GM21381 (cell line): ENCODE measurements around the gene STK40.

Experiments used
- ATAC-seq: cut with Tn5 transposase; IDR thresholded peaks from one replicate; pipeline ENCODE4 v1.9.1; 2021; ENCODE audit warnings: mild to moderate bottlenecking, moderate library complexity; ENCODE audit not compliant: unreplicated experiment

Gene STK40

DNA sequence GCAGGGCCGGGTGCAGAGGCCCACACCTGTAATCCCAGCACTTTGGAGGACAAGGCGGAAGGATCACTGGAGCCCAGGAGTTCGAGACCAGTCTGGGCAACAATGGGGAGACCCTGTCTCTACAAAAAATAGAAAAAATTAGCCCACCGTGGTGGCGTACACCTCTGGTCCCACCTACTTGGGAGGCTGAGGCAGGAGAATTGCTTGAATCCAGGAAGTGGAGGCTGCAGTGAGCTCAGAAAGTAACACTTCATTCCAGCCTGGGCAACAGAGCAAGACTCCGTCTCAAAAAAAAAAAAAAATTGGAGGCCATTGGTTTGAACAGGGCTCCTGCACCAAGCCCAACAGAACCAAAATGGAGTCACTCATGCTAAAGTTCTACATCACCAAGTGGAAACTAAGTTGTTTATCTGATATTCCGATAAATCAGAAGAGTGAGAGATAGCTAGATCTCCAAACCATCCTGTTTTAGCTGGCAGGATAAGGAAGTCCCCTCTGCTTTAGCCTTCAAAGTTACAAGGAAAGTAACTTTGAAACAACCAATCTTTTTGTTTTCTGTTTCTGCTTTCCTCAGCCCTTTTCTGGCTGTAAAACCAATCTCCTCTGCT is 12.8 kb upstream of the STK40 start:
- no peak for ATAC-seq

DNA sequence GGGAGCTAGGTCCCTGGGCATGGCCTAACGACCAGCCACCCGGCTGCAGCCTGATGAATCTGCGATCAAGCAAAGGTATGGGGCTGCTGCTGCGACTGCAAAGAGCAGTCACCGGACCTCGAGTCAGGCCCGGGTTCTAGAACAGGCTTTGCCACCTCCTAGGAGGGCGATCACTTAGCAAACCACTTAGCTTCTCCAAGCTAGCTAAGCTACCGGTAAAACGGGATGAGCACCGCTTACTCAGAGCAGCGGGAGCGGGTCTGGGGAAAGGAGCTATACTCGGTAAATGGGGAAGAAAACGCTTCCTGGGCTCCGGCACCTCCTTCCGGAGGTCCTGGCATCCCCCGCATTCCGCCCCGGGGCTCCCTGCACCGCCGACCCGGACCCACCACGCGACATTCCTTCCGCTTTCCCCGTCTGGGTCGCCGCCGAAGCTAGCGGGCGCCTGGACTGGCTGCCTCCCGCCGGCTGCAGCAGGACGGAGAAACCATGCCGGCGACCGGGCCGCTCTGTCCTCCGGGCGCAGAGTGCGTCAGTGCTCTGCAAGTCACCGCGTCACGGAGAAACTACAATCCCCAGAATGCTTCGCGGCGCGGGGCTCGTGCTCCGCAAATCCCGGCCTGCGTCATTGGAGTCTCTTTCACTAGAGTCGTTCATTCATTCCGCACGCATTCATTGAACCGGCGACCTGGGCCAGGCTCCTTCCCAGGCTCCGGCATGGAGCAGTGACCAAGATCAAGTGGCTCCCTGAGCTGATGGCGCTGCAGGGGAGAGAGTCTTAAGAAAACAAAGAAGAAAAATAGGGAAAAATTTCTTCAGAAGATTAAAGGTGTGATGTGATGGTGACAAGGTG is 11.9 kb upstream of the STK40 start, which contains the start of gene LSM10:
TSS of gene LSM10 (minus strand) at position 531 of the 853 bp plus-strand sequence. CDS start 3,779 bp downstream, outside the sequence.
- peak; percentile 53 for ATAC-seq

DNA sequence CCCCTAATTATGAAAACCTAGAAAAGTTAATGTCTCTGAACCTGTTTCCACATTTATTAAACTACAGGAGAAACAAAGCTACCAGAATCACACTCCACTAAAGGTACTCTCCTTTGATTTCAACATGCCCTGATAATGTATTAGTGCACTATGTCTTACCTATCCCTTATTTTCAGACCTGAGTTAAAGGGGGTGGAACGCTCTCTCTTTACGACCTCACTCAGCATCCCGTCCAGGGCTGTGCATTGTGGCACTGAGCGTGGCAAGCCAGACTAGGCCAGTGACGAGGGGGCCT is 11.3 kb upstream of the STK40 start:
- no peak for ATAC-seq

DNA sequence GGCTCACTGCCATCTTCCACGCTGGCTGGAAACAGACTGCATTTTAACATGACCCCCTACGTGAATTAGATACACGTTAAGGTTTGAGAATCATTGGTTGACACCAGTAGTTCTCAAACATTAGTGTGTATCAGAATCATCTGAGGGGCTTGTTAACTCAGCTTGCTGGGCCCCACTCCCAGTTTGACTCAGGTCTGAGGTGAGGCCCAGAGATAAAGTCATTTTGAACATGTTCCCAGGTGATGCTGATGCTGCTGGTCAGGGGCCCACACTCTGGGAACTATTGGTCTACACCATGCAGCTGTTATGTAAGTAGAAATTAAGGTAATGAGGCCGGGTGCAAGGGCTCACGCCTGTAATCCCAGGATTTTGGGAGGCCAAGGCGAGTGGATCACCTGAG is 10.6 kb upstream of the STK40 start:
- no peak for ATAC-seq

DNA sequence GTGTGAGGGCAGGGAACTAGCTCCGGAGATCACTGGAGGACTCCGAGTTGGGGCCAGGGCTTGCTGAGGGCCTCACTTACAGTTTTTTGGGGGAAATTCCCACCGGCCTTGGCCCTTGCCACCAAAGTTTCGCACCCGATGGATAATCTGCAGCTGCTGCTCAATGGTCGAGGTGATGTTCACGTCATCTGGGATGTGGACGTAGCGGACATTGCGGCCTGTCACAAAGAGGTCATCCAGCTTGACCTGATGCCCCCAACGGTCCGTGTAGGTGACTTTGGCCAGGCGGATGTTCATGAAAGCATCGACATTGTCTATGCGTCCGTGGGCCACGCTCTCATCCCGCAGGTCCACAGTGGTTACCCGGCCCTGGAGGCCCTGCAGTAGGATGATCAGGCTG is 8.0 kb upstream of the STK40 start:
- no peak for ATAC-seq

DNA sequence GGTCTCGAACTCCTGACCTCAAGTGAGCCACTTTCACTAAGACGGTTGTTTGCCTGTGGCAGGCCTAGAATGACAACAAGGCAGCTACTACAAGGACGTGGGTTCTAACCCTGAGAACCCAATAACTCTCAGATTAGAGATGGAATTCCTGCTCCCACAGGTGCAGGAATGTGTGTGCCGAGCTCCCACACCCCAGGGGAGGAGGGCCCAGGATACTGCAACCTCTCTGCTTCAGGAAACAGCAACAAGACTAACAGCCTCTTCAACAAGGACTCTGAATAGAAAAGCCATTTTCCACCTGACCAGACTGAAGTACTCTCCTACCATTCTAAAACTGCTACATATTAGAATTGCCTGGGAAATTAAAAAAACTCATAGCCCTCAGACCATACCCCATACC is 7.1 kb upstream of the STK40 start:
- no peak for ATAC-seq

DNA sequence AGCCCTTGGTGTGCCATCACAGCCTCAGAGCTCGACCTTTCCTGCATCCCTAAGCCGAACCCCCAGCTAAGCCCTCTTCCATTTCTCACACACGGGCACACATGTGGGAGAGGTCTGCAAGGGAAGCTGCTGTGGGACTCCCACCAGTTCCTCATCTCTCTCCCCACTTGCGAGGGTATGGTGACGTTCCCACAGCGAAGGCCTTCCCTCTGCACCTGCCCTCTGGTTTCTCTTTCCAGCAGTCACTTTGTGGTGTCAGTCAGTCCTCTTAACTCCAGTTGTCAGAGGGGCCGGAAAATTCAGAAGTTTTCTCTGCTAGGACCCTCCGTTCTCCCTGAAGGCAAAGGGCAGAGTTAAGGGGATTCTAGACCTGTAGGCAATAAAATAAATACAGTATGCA is 5.5 kb upstream of the STK40 start:
- ATAC-seq = no peak

DNA sequence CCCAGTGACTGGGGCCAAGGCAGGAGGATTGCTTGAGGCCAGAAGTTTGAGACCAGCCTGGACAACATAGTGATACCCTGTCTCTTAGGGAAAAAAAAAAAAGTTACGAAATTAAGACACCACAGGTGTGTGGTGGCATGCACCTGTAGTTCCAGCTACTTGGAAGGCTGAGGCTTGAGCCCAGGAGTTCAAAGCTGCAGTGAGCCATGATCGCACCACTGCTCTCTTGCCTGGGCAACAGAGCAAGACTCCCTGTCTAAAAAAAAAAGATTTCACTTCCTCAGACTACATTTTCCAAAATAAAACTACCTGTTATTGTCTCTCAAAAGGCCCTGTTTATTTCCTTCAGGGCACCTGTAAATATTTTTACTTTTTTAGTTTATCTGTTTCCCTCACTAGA is 4.7 kb upstream of the STK40 start:
- ATAC-seq = no peak

DNA sequence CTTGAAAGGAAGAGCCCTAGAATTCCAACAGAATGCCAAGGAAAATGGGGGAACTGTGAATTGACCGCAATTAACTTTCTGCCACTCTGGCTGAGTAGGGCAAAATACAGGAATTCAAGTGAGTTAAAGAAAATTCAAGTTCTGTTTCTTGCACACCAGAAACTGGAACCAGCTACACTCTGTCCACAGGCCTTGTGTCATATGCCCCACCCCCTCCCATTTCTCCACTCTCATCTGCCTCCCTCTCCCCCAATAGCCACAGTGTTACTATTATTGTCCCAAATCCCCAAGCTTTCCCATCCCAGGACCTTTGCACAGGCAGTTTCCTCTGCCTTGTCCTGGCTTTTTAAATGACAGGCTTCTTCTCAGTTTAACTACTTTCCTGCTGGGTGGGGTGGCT is 4.3 kb upstream of the STK40 start:
- ATAC-seq = no peak

DNA sequence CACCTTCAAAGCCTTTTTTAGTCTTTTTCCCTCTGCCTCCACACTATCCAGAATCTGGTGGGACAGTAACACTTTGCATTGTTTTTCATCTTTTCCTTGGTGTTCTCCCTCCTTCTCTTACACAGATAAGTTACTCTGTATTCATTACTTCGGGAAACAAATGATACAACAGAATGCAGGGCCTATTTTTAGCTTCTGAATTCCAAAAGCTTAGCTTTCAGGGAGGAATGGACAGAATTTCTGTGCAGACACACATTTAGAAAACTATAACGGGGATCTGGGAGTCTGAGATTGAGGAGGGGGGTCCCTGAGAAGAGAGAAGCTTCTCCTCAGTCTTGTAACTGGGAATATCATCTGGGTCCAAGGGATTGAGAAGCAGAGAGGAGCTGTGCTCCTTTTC is 3.5 kb upstream of the STK40 start:
- ATAC-seq = no peak

DNA sequence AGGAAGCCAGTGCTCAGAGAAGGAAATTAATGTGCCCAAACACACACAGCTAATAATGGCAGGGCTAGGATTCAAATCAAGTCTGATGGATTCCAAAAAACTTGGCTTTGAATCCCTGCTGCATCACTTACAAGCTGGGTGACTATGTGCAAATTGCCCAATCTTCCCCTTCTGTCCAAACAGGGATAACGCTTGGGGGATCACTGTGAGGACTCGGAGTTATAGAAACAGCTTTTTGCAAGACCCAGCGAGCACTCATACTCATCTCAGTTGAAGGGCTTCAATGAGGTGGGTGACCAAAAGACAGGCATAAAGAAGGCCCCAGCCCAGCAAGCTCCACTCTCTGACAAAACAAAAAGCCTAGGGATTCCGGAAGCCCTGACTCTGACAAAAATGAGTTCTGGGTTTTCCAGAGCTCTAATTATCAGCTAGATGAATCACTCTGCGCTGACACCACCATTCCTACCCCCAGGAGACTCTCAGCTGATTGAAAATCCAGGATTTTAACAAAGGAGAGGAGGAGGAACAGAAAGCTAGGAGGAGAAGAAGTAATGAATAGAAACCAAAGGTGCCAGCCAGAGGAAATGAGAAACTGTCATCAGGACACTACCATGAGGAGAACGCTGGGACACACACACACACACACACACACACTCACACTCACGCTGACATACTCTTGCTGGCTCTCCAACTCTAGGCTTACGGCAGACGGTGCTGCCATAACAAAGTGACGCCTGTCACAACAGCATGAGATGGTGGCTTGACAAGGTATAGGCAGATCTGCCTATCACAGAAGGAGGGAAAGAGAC is 1.6 kb upstream of the STK40 start:
- no peak for ATAC-seq

DNA sequence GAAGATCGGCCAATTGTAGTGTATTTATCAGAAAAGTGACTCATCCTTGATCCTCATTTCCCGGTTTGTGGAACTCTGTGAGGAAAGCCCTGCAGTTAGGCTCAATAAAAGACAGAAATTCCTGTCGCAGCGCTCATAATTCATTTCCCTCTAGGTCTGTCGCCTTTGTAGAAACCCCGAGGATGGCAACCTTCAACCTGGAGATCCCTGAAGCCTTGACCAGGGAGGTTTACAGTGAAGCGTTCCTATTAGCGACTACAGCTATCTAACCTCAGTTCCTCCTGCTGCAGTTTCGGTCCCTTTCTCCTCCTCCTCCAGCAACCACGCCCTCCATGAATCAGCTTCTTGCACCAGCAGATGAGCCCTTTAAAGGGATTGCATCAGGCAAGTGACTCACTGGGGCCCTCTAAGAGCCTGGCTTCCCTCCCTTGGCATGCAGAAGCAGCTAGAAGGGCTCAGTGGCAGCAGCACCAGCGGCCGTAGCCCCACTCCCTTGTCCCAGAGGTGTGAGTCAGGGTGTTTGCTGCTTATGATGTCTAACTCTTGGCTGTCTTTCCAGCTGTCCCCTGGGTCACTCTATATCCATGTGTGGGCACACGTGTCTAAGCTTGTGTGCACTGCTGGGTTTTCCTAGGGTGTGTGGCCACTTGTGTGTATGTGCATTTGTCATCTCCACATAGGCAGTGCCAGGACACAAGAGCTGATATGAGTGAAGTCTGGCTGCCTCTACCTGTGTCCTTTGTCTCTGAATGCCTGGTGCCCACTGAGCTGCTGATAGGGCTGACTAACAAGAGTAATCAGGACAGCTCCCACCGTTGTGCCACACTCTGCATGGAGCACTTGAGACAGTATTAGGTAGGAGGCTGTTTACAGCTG is 779 bp upstream of the STK40 start:
- ATAC-seq = peak; percentile 42

DNA sequence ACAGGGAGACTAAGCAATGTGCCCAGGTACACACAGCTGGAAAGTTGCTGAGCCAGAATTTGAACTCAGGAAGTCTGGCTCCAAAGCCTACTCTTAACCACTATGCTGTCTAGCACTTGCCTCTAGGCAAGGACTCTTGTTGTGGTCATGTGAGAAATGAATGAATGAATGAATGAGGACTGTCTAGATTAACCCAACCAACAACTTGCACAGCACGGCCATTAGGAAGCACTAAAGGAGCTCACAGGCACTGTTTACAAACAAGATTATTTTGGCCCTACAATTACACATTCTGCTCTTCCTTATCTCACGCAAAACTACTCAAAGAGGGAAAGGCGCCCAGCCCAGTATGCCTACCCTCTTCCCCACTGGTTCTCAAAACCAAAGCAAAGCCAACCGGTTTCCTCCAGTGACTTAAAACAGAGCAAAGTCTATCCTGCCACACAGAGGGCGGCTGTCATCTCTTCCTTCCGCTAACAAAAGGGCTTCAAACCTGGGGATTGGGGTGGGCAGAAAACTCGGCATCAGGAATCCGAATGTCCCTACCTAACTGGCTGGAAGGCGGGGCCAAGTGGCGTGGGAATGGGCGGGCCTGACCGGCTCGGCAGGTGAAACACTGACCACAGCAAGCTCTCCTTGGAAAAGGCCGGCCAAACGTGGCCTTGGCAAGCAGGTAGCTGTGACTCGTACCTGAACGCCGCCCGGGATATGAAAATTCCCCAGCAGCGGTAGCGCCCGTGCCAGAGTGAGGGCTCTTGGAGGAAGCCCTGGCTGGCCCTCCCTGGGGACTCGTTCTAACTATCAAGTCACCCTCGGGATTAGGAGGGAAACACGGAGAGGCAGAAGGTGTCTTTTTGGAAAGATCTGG is 948 bp downstream of the STK40 start:
- ATAC-seq = no peak

DNA sequence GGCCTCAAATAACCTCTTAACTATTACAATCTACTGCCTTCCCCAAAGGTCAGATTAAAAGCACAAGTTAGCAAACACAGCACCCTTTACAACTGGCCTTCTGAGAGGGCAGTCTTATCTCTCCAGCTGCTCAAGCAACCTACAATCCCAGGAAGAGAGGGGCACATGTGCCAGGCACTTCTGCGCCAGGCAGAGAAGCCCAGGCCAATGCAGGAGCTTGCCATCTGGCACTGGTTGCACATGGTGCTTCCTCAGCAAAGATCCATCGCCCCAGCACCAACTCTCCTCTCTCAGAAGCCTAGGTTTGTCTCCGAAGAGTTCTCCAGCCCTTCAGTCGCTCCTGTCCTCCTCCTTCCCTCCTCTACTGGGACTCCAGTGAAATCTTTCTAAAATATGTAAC is 2.5 kb downstream of the STK40 start:
- no peak for ATAC-seq

DNA sequence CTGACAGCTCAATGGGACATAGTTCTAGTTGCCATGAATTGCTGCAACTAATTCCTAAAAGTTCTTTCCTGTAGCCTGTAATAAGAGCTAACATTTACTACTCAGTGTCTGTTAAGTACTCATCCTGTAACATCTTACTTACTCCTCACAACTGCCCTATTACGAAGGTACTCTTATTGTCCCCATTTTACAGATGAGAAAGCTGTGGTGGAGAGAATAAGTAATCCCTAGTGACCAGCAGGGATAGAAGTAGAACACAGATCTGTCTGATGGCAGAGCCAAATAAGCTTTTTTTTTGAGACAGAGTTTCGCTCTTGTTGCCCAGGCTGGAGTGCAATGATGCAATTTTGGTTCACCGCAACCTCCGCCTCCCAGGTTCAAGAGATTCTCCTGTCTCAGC is 3.1 kb downstream of the STK40 start:
- no peak for ATAC-seq

DNA sequence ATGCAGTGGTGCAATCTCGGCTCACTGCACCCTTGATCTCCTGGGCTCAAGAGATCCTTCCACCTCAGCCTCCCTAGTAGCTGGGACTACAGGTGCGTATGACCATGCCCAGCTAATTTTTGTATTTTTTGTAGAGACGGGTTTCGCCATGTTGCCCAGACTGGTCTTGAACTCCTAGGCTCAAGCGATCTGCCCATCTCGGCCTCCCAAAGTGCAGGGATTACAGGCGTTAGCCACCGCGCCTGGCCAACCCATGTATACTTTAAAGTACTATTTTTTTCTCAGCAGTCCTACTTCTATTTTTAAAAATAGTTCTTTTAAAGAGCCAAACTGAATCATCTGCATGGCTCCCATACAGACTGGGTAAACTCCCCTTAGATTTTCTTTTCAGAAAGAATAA is 3.5 kb downstream of the STK40 start:
- ATAC-seq = no peak

DNA sequence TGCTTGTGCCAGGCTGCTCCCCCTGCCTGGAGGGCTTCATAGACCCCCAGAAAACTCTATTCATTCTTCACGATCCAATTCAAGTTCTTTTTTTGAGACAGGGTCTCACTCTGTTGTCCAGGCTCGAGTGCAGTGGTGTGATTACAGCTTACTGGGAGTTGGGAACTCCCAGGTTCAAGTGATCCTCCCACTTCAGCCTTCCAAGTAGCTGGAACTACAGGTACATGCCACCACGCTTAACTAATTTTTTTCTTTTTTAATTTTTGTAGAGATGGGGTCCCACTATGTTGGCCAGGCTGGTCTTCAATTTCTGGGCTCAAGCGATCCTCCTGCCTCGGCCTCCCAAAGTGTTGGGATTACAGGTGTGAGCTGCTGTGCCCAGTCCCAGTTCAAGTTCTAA is 4.3 kb downstream of the STK40 start:
- no peak for ATAC-seq

DNA sequence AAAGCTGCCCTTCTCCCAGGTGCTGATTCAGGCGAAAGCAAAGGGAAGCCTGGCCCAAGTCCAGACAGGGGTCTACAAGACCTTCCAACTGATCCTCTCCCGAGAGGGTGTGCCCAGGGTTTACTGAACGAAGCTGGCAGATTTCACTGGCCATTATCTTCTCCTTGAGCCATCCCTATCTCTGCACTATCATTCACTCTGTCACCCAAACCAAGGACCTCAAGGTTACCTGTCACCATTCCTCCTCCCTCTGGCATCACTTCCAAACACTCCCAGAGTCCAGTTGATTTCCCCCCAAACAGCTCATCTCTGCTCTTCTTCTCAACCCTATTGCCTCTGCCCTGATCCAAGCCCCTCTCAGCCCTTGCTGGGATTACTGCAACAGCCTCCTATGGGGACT is 4.9 kb downstream of the STK40 start:
- no peak for ATAC-seq

DNA sequence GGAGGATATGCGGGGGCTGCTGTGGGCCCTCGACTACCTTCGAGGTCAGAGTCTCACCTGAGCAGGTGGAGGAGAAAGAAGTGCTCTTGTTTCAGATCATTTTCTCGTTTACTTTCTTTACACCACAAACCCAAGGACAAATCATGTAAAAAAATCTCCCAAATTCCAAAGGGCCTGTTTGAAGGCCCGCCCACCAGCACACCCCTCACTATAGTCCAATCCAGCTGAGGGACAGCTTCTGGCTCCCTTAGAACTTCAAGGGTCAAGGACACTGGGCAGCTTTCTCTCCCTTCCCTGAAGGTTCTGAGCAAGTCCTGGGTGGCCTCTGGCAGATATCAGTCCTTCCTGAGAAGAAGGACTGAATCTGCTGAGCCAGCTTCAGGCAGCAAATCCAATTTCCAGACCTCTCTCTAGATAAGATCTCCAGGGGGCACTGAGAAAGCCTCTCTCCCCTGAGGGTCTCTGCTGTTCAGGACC is 5.5 kb downstream of the STK40 start:
- no peak for ATAC-seq
